GM13977 (cell line): ENCODE results near the gene MLYCD.

Experiments
- DNase-seq: peaks from one replicate; pipeline ENCODE4 v3.0.0; 2012; ENCODE audit warnings: low spot score
- in situ Hi-C: fragments of 300-500 bp; cut with MboI; formaldehyde crosslinking; loops from one replicate; pipeline ENCODE4 v1.12.0; 2022; ENCODE audit warnings: low sequenced_read_pairs, low pct_unique_long_range_greater_than_20kb, mixed read lengths, inconsistent platforms; ENCODE audit not compliant: unreplicated experiment
- TF ChIP-seq, protein P1 (sequence below): IDR thresholded peaks from 2 replicates; pipeline ENCODE4 v1.5.1; 2012; ENCODE audit warnings: mild to moderate bottlenecking, control low read depth; ENCODE audit not compliant: insufficient read depth; ENCODE audit errors: extremely low read depth, missing control alignments

MLYCD gene

DNA sequence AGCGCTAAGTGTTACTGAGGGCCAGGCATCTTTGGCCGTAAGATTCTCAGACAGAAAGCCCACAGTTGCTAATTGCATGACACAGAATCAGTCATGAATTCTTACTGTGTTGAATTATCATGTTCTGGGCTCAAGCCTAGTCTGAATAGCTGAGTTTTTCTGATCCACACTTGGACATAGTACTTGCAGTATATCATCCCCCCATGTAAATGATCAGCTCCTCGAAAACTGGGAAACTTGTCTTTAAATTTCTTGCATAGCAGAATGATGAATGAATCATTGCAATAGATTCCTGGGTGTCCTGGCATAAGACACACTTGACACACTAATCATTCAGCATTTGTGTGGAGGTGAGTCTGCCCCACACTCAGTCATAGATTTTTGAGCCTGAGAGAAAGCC, 2.2 kb downstream of the MLYCD start:
- no peak for DNase-seq
- TF ChIP-seq, protein P1, sequence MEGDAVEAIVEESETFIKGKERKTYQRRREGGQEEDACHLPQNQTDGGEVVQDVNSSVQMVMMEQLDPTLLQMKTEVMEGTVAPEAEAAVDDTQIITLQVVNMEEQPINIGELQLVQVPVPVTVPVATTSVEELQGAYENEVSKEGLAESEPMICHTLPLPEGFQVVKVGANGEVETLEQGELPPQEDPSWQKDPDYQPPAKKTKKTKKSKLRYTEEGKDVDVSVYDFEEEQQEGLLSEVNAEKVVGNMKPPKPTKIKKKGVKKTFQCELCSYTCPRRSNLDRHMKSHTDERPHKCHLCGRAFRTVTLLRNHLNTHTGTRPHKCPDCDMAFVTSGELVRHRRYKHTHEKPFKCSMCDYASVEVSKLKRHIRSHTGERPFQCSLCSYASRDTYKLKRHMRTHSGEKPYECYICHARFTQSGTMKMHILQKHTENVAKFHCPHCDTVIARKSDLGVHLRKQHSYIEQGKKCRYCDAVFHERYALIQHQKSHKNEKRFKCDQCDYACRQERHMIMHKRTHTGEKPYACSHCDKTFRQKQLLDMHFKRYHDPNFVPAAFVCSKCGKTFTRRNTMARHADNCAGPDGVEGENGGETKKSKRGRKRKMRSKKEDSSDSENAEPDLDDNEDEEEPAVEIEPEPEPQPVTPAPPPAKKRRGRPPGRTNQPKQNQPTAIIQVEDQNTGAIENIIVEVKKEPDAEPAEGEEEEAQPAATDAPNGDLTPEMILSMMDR = no peak
- in situ Hi-C loops = no loop called here

DNA sequence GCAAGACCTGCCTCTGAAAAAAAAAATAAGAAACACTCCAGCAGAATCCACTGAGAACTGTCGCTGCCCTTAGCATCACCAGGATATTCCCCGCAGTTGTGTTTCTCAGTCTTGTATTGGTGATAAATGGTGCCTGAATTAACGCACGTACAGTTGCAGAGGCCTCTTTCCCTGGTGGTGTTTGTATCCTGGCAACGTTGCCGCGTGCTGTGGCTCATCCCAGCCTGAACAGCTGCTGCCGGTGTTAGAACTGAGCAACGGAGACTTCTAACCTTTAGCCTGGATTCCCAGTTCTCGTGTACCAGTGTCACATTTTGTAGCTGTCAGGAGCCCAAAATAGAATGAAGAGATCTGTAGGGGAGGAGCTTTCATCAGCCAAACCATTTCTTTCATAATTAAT, 4.8 kb downstream of the MLYCD start:
- in situ Hi-C loops = no loop called here
- no peak for DNase-seq
- TF ChIP-seq, protein P1 = no peak

DNA sequence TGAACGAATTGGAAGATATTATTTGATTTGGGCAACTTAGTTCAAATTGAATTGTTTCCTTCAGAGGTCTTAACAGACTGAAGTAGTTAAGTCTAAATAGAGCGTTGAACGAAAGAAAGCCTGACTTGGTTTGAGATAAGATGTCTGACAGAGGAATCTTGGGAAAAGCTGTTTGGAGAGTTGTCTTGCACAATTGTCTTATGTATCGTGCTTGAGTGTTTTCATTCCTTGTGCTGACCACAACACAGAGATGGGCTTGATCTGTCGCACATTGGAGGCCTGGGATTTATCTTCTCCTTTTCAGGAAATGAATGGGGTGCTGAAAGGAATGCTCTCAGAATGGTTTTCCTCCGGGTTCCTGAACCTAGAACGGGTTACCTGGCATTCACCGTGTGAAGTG, 7.8 kb downstream of the MLYCD start:
- DNase-seq = no peak
- TF ChIP-seq, protein P1 = no peak
- in situ Hi-C loops = no loop called here

DNA sequence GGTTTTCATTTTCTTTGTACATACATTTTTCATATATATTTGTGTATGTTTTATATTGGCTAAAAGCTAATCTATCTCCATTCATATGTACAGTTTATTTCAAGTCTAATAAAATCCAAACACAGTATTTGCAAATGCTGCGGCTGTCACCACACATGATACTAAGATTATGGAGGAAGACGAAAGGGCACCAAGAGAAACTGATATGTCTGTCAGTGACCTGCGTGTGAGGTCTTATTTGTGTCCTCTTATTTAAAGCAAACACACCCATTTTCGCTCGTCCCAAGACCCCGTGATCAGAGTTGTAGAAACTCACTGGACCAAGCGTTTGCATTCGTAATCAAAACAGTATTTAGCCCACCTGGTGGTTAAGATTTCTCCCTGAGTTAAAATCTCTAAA, 8.2 kb downstream of the MLYCD start:
- TF ChIP-seq, protein P1 = no peak
- in situ Hi-C loops = no loop called here
- DNase-seq = no peak

DNA sequence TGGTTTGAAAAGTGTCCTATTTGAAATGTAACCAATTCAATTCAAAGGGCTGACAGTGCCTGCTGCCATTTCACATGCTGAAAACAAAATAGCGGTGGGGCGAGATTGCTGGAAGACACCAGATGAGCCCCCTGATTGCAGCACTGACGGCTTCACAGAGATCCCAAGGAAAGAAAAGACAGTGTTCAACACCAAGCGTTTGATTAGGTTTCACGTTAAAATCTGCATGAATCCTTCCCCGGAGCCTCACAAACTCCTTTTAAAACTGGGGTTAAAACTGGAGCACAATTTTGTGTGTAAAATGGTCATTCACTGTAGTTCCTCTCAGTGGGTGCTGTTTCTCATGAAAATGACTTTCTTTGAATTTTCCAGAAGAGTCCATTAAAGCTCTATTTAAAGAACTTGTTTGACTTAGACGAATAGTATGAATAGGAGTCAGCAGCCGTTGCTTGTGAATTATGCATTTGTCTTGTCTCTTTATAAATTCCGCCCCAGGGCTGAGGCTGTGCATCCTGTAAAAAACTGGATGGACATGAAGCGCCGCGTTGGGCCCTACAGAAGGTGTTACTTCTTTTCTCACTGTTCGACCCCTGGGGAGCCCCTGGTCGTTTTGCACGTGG, 8.8 kb downstream of the MLYCD start:
- in situ Hi-C loops = no loop called here
- no peak for DNase-seq
- TF ChIP-seq, protein P1 = no peak

DNA sequence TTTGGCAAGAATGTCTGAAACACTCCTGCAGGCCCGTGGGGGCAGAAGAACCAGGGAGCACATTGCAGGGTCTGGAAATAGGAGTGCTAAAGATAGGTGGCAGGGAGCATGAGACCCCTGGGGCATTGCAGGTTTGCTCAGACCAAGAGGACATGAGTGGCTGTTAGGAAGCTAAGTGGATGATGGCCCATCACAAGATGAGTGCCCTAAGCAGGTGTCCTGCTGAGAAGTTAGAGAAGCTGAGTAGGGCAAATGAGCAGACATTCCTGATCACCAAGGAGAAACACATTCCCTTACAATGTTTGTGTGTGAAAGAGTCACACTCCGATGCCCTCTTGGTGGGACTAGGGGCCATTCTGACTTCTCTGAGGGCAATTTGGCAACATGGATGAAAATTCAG, 9.9 kb downstream of the MLYCD start:
- in situ Hi-C loops = no loop called here
- TF ChIP-seq, protein P1 = no peak
- no peak for DNase-seq

DNA sequence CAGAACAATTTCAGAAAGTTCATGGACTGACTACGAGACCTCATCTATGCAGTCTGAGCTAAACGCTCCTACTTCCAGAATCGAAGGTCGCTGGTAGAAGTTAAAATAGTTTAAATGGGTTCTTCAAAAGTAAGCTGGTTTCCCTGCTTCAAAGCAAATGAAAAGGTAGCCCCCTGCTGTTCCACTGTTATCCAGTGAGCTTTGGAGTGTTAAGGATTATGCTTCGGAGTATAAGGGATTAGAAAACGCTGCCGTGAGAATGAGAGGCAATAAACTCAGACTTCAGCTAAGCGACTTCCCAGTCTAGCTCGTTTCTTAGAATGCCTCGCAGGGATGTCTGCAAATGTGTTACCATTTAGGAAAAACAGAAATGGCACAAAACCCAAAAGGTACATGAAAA, 12.4 kb downstream of the MLYCD start:
- TF ChIP-seq, protein P1 = no peak

More for the DNA sequence above, 12.4 kb downstream of the MLYCD start:
- in situ Hi-C loops = no loop called here
- DNase-seq = no peak
